Measurements from ENCODE around the gene KLHL2. TPM values are rescaled to one million over a fixed set of nuclear protein-coding genes. Genes with fewer than 3 reads are reported as not detected.

KLHL2 gene
- total RNA-seq, 1 experiment from 2014 or later = 12.4 TPM

DNA sequence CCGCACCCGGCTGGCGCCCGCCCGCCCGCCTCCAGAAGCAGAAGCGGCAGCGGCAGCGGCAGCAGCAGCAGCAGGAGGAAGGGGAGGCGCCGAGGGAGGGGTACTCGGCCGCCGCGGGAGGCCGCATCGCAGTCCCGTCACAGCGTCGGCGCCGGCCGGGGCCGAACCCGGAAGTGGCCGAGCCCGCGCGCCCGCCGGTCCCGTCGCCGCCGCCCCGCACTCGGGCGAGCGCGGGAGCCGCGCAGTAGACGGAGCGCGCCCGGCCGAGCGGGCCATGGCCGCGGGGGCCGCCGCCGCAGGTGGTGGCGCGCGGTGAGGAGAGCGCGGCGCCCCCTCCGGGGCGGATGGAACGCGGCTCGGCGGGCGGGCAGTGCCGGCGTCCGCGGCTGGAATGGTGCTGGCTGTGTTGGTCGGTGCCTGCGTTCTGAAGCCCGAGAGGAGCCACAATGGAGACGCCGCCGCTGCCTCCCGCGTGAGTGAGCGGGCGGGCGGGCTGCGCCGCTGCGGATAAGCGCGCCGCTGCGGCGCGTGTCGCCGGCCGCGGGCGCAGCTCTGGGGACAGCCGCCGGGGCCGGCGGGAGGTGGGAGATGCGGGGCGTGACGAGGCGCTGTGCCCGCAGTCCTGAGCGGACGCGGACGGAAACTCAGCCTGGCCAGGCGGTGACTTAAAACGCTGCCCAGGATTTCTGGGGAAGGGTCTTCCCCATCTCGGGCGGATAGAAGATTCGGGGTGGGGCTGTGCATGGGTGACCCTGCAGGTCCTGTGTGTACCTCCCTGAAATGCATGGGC, at the start of gene KLHL2 (continued):
- TF ChIP-seq, protein P1, sequence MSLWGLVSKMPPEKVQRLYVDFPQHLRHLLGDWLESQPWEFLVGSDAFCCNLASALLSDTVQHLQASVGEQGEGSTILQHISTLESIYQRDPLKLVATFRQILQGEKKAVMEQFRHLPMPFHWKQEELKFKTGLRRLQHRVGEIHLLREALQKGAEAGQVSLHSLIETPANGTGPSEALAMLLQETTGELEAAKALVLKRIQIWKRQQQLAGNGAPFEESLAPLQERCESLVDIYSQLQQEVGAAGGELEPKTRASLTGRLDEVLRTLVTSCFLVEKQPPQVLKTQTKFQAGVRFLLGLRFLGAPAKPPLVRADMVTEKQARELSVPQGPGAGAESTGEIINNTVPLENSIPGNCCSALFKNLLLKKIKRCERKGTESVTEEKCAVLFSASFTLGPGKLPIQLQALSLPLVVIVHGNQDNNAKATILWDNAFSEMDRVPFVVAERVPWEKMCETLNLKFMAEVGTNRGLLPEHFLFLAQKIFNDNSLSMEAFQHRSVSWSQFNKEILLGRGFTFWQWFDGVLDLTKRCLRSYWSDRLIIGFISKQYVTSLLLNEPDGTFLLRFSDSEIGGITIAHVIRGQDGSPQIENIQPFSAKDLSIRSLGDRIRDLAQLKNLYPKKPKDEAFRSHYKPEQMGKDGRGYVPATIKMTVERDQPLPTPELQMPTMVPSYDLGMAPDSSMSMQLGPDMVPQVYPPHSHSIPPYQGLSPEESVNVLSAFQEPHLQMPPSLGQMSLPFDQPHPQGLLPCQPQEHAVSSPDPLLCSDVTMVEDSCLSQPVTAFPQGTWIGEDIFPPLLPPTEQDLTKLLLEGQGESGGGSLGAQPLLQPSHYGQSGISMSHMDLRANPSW (CRISPR knock-in tag; conservative IDR thresholded peaks at IDR 0.05; ENCODE audit: low read depth) = no peak
- TF ChIP-seq ZNF263 (CRISPR knock-in tag; IDR thresholded peaks at IDR 0.05; ENCODE audit: low read depth) = no peak
- TF ChIP-seq FOXP1 (CRISPR knock-in tag; IDR thresholded peaks at IDR 0.05; ENCODE audit: borderline replicate concordance) = peak; percentile 37; the same call in 1 of the 2 replicates
- TF ChIP-seq RELA (CRISPR knock-in tag; IDR thresholded peaks at IDR 0.05; ENCODE audit: borderline replicate concordance) = no peak
- TF ChIP-seq, protein P2, sequence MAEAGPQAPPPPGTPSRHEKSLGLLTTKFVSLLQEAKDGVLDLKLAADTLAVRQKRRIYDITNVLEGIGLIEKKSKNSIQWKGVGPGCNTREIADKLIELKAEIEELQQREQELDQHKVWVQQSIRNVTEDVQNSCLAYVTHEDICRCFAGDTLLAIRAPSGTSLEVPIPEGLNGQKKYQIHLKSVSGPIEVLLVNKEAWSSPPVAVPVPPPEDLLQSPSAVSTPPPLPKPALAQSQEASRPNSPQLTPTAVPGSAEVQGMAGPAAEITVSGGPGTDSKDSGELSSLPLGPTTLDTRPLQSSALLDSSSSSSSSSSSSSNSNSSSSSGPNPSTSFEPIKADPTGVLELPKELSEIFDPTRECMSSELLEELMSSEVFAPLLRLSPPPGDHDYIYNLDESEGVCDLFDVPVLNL (CRISPR knock-in tag; IDR thresholded peaks at IDR 0.05; ENCODE audit: borderline replicate concordance, low read depth) = no peak
- peak; percentile 36; the same call in 1 of the 2 replicates for TF ChIP-seq ZNF423 (CRISPR knock-in tag; IDR thresholded peaks at IDR 0.05)
- TF ChIP-seq SP1 (CRISPR knock-in tag; conservative IDR thresholded peaks at IDR 0.05) = no peak
- TF ChIP-seq TP53 (CRISPR knock-in tag; IDR thresholded peaks at IDR 0.05) = no peak
- TF ChIP-seq, protein P3, sequence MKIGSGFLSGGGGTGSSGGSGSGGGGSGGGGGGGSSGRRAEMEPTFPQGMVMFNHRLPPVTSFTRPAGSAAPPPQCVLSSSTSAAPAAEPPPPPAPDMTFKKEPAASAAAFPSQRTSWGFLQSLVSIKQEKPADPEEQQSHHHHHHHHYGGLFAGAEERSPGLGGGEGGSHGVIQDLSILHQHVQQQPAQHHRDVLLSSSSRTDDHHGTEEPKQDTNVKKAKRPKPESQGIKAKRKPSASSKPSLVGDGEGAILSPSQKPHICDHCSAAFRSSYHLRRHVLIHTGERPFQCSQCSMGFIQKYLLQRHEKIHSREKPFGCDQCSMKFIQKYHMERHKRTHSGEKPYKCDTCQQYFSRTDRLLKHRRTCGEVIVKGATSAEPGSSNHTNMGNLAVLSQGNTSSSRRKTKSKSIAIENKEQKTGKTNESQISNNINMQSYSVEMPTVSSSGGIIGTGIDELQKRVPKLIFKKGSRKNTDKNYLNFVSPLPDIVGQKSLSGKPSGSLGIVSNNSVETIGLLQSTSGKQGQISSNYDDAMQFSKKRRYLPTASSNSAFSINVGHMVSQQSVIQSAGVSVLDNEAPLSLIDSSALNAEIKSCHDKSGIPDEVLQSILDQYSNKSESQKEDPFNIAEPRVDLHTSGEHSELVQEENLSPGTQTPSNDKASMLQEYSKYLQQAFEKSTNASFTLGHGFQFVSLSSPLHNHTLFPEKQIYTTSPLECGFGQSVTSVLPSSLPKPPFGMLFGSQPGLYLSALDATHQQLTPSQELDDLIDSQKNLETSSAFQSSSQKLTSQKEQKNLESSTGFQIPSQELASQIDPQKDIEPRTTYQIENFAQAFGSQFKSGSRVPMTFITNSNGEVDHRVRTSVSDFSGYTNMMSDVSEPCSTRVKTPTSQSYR (CRISPR knock-in tag; IDR thresholded peaks at IDR 0.05) = no peak
- TF ChIP-seq FOXK1 (CRISPR knock-in tag; IDR thresholded peaks at IDR 0.05) = no peak
- no peak for TF ChIP-seq ZNF219 (CRISPR knock-in tag; IDR thresholded peaks at IDR 0.05; ENCODE audit: borderline replicate concordance)

DNA sequence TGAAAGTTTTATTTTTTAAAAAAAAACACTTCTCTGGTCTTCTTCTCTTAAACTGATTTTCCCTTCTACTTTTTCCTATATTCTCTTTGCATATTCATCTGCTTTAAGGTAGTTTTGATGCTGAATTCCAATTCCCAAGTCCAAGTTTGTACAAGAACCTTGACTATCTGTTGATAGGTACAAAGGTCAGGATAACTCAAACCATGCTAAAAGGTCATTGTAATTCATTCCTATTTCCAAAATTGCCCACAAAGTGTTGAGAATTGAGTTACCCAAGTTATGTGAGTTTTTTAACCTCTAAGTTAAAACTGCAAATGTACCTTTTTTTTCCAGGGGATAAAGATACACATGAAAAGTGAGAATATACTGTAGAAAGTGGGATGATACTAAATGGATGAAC, 48.6 kb upstream of the KLHL2 start:
- Mint-ChIP-seq H3K9me3 (peaks cover 16% of the 10 kb centered on the region), H3K27ac (no peak overlapping the region), H3K4me1 (no peaks in the 10 kb centered on the region), H3K27me3 (ENCODE audit: low read depth) (no peaks in the 10 kb centered on the region), H3K36me3 (peaks cover 12% of the 10 kb centered on the region; the same call in 1 of the 2 replicates), H3K4me3 (no peak overlapping the region)
- TF ChIP-seq, protein P4, sequence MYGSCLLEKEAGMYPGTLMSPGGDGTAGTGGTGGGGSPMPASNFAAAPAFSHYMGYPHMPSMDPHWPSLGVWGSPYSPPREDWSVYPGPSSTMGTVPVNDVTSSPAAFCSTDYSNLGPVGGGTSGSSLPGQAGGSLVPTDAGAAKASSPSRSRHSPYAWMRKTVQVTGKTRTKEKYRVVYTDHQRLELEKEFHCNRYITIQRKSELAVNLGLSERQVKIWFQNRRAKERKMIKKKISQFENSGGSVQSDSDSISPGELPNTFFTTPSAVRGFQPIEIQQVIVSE (CRISPR knock-in tag; IDR thresholded peaks at IDR 0.05; ENCODE audit: borderline replicate concordance) = no peak
- TF ChIP-seq GABPB1 (CRISPR knock-in tag; IDR thresholded peaks at IDR 0.05) = no peak
- TF ChIP-seq ZNF138 (CRISPR knock-in tag; conservative IDR thresholded peaks at IDR 0.05) = no peak
- TF ChIP-seq, protein P5, sequence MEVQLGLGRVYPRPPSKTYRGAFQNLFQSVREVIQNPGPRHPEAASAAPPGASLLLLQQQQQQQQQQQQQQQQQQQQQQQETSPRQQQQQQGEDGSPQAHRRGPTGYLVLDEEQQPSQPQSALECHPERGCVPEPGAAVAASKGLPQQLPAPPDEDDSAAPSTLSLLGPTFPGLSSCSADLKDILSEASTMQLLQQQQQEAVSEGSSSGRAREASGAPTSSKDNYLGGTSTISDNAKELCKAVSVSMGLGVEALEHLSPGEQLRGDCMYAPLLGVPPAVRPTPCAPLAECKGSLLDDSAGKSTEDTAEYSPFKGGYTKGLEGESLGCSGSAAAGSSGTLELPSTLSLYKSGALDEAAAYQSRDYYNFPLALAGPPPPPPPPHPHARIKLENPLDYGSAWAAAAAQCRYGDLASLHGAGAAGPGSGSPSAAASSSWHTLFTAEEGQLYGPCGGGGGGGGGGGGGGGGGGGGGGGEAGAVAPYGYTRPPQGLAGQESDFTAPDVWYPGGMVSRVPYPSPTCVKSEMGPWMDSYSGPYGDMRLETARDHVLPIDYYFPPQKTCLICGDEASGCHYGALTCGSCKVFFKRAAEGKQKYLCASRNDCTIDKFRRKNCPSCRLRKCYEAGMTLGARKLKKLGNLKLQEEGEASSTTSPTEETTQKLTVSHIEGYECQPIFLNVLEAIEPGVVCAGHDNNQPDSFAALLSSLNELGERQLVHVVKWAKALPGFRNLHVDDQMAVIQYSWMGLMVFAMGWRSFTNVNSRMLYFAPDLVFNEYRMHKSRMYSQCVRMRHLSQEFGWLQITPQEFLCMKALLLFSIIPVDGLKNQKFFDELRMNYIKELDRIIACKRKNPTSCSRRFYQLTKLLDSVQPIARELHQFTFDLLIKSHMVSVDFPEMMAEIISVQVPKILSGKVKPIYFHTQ (CRISPR knock-in tag; IDR thresholded peaks at IDR 0.05) = no peak
- TF ChIP-seq RELA (CRISPR knock-in tag; IDR thresholded peaks at IDR 0.05; ENCODE audit: borderline replicate concordance) = no peak
- TF ChIP-seq CBFB (CRISPR knock-in tag; IDR thresholded peaks at IDR 0.05; ENCODE audit: low read depth) = no peak
- ChIA-PET POLR2A (no interaction called here), CTCF (no interaction called here)
- no peak for DNase-seq (ENCODE audit: low spot score)
- ATAC-seq = no peak

Measured in WTC11 (cell line).